HG02610 (cell line): ENCODE results near the gene OTOG.

Experiments
- ATAC-seq: cut with Tn5 transposase; IDR thresholded peaks from one replicate; pipeline ENCODE4 v1.9.1; 2021; ENCODE audit warnings: mild to moderate bottlenecking, moderate library complexity; ENCODE audit not compliant: unreplicated experiment

OTOG gene

GRCh38 chr11:17602105-17603001 lies 55.3 kb downstream of the OTOG start:
- no peak for ATAC-seq

GRCh38 chr11:17603056-17603825 lies 56.2 kb downstream of the OTOG start:
- no peak for ATAC-seq

- no peak for ATAC-seq
Observed at GRCh38 chr11:17604201-17604914, 57.3 kb downstream of the OTOG start.

GRCh38 chr11:17604915-17605233 lies 57.8 kb downstream of the OTOG start:
- ATAC-seq, result no peak

GRCh38 chr11:17605651-17606122 lies 58.6 kb downstream of the OTOG start:
- ATAC-seq, result no peak

GRCh38 chr11:17606233-17607082 lies 59.4 kb downstream of the OTOG start:
- no peak for ATAC-seq

- ATAC-seq, result no peak
Observed at GRCh38 chr11:17607083-17607429, 60.0 kb downstream of the OTOG start.

- ATAC-seq, result no peak
Observed at GRCh38 chr11:17607591-17608570, 60.8 kb downstream of the OTOG start.

GRCh38 chr11:17608821-17609220 lies 61.8 kb downstream of the OTOG start:
- ATAC-seq, result no peak

- no peak for ATAC-seq
Observed at GRCh38 chr11:17609291-17610084, 62.4 kb downstream of the OTOG start.

GRCh38 chr11:17610085-17610894 lies 63.2 kb downstream of the OTOG start:
- no peak for ATAC-seq

- ATAC-seq, result no peak
Observed at GRCh38 chr11:17611049-17611448, 64.0 kb downstream of the OTOG start.

GRCh38 chr11:17611503-17612220 lies 64.6 kb downstream of the OTOG start:
- ATAC-seq, result no peak

GRCh38 chr11:17612221-17613188 lies 65.4 kb downstream of the OTOG start:
- no peak for ATAC-seq

- no peak for ATAC-seq
Observed at GRCh38 chr11:17613428-17613962, 66.4 kb downstream of the OTOG start.

GRCh38 chr11:17613983-17614382 lies 66.9 kb downstream of the OTOG start:
- ATAC-seq, result no peak
